Islet precursor cell (in vitro differentiated cells): ENCODE results near the gene SUPT4H1.
A peak's percentile ranks its signal among the peaks of the same experiment; 100 is the strongest.

Source experiments
- DNase-seq: peaks from one replicate; pipeline ENCODE4 v3.0.0-alpha.2; 2018

The SUPT4H1 gene

GRCh38 chr17:58316260-58316960, 35.6 kb downstream of the SUPT4H1 start:
- DNase-seq, result peak; percentile 60

DNA sequence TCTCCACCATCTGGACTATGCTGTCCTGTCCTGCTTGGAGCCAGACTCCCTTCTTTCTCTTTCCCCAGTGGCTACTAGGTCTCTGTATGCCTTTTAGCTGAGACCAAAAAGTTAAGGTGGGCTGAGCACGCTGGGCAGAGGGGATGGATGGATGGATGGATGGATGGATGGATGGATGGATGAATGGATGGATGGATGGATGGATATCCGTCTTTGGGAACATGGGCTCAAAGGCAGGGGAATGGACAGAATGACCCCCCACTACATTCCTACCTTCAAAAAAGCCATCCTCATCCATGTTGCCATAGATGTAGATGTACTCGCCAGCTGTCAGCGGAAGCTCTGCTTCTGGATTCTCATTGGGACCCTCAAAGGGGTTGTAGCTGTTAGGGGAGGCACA, 36.3 kb downstream of the SUPT4H1 start:
- DNase-seq, result no peak

- DNase-seq, result peak; percentile 56
Observed at GRCh38 chr17:58315281-58315711, 36.7 kb downstream of the SUPT4H1 start.

DNA sequence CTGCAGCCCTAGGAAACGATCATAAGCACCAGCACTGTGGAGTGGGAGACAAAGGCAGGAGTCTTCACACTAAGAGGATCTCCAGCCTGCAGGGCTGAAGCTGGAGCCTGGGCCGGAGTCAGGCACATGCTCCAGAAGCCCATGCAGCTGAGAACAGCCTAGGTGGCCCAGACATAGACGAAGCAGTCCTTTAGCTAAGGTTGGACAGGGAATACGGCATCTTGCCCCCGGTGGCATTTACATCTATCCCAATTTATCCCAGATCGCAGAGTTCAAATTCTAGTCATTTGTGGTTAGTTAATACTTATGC, 37.3 kb downstream of the SUPT4H1 start:
- DNase-seq, result peak; percentile 54

GRCh38 chr17:58313815-58314705, 37.9 kb downstream of the SUPT4H1 start:
- no peak for DNase-seq

DNA sequence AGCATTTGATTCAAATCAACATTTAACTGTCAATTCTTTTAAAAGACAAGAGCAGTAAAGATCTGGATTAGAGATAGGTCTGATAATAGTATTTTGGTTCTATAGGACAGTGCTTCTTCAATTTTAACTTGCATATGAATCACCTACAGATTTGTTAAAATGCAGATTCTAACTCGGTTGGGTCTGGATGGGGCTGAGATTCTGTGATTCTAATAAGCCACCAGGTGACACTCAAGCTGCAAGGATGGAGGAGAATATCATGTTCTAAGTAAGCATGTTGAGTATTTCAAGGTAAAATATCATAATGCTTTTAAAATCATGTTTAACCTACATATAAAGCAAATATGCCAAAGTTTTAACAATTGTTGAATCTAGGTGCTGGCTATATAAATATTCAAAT, 39.2 kb downstream of the SUPT4H1 start:
- no peak for DNase-seq

DNA sequence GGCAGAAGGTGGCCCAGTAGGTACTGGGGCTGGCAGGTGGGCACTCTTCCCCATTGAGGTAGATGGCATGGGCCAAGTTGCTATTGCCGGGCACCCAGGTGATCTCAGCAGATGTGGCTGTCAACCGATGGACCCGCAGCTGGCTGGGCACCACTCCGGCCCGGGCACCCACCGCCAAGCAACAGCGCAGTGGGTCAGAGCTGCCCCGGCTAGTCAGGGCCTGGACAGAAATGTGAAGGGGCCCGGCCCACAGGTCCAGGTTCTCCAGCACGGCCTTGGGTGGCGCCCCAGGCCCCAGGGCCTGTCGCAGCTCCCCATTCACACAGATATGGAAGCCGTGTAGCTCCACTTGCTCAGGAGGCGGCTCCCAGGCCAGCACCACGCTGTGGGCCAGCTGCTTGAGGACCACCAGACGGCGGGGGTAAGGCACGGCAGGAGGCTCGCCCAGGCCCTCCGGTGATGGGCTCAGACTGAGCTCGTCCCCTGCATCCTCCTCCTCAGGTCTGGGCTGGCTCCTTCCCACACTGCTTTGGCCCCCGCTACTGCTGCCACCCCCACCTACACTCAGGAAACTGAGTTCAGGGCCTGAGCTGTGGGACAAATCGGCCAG, 39.9 kb downstream of the SUPT4H1 start:
- DNase-seq, result peak; percentile 49

DNA sequence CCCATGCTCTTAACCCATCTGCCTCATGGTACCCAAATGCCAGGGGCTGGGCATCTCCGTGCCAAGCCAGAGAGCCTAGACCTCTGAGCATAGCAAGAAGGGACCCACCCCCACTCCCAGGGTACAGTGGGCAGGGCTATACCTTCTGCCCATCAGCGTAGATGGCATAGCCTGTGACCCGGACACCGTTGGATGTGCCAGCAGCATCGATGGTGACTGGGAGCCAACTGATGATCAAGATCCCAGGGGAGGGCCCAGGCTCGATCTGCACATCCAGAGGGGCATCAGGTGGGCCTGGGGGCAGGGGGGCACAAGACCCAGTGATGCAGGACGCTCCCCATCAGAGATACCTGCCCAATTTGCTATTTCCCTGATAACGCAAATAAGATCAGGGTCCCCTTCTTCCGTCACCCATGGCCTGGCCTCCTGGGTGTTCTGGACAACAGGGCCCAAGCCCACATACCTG, 40.5 kb downstream of the SUPT4H1 start:
- DNase-seq, result peak; percentile 52

DNA sequence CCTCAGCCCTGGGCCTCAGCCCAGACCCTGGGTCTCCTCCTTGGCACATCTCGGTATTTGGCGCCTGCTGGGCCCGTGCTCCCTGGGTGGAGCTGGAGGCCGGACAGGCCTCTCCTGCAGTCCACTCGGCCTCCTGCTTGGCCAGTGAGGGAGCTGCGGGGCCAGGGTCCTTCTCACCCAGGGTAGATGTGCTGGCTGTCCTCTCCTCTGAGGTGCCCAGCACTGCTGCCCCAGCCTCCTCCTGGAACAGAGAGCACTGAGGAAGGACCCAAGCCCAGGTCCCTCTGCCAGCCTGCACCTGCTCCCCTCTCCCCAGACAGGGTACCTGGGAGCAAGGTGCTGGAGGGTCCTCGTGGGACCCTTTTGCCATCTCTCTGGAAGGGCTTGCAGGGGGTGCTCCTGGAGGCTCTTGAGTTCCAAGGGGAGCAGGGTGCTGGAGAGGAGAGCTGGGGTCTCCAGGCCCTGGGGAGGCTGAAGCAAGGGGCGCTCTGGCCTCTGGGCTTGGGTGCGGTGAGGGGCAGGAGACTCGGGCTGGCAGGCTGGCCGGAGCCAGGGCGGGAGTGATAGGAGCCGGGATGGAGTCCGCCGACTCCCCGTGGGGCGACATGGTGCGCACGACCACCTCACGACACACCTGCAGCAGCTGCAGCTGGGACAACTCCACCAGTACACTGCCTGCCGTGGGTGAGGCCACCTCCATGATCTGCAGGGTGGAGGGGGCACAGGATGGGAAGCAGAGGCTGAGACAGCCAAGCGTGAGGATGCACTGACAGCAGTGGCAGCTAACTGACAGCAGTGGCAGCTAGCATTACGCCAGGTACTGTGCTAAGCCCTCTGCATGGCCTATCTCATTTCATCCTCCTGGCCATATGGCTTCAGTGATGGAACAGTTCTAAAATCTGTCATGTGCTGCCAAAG, 41.2 kb downstream of the SUPT4H1 start:
- peak; percentile 60 for DNase-seq

DNA sequence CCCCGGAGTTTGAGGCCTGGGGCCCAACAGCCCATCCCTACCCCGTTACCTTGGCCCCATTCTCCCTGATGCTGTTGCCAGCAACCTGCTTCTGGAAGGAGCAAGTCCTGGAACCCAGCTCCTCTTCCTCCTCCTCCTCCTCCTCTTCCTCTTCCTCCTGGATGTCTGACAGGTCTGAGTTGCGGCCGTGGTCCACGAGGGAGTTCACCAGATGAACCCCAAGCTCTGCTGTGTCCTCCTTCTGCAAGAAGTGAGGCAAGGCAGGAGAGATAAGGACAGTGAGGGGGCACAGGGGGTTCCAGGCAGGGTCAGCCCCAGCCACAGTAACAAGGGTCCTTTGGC, 42.1 kb downstream of the SUPT4H1 start:
- DNase-seq, result peak; percentile 60

DNA sequence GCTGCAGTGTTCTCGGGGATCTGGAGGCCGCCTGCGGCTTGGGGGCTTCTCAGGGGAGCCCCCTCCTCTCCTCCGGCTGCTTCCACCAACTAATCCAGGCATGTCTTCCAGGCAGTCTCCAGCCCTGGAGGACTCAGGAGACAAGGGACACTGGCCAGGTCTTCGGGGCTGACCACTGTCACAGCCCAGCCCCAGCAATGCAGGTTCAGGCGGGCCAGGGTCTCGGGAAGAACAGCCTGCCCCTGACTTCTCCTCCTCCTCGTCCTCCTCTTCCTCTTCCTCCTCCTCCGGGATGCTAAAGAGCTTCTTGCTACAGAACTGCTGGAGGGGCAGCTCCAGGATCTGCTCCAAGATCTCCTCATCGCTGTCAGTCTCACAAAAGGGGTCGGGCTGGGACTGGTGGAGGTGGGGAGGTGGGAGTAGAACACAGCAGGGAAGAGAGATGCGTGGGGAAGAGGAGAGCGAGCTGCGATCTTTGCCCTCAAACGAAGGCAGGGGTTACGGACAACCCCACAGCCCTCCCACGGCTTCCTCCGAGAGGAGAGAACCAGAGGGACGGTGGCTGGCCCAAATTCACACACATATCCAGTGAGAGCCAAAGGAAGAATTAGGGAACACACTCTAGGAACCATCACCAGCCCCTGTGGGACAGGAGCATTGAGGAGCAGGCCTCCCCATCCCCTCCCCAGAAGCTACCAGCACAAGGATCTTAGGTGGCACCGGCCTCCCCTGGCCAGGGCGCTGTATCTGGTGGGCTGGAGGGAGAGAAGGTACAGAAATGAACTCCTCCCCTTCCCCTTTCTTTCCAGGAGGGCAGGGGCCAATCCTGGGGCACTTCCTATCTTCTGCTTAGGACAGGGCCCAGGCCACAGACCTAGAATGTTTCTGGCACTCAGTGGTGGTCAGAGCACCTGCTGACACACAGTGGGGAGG, 42.8 kb downstream of the SUPT4H1 start:
- peak; percentile 54 for DNase-seq

DNA sequence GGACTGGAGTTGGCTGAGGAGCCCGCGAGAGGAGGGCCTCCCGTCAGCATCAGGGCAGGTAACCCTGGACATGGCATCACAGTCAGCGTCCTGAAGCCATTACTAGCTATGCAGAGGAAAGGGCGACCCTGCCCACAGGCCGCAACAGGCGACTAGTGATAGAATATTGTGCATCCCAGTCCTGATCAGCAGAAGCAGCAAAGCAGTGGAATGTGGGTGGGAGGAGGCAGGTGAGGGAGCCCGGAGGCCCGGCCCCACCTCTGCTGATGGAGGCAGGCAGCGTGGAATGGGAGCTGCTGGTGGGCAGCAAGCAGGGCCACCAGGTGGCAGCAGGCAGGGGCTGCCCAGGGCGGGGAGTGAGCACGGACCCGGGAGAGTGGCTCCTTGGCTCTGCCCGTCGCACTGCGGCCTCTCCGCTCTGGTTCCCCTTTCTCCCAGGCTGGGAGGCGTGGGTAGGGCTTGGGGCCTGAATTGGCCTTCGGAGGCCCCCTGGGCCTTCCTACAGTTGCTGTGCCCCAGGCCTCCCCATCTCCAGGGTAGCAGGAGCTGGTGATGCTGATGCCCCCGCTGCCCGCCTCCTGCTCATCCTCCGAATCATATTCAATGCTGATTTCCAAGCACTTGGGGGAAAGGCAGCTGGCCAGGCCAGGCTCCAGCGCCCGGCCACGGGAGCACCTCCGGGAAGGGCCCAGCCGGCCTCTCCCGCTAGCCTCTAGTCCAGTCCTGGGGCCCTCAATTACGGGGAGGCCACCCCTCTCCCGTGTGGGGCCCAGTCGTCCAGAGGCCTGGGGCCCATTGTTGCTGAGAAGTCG, 43.6 kb downstream of the SUPT4H1 start:
- DNase-seq, result peak; percentile 92

GRCh38 chr17:58307468-58308172, 44.4 kb downstream of the SUPT4H1 start:
- no peak for DNase-seq

- DNase-seq, result peak; percentile 57
Observed at GRCh38 chr17:58306131-58306951, 45.7 kb downstream of the SUPT4H1 start.

GRCh38 chr17:58305626-58306025, 46.4 kb downstream of the SUPT4H1 start:
- DNase-seq, result peak; percentile 56

GRCh38 chr17:58304750-58305486, 47.1 kb downstream of the SUPT4H1 start:
- DNase-seq, result peak; percentile 51

- DNase-seq, result peak; percentile 85
Observed at GRCh38 chr17:58303971-58304749, 47.8 kb downstream of the SUPT4H1 start.
